Epithelial cell of esophagus (primary cell): ENCODE measurements around the gene GTF3C2.
"Not testable (repeated sequence)": the region's sequence is repeated elsewhere in the genome, so short reads cannot be mapped to it uniquely, and the experiment has no call there.

Experiments used
- DNase-seq: peaks from one replicate; pipeline ENCODE4 v3.0.0; 2010; ENCODE audit warnings: low read depth
- H3K4me3 ChIP-seq: 2 replicates; pipeline ENCODE4 v1.5.1; 2011; ENCODE audit warnings: mild to moderate bottlenecking, low read length, control low read depth
- TF ChIP-seq, protein P1 (sequence below): IDR thresholded peaks from 2 replicates; pipeline ENCODE4 v1.5.1; 2011; ENCODE audit warnings: low read depth, mild to moderate bottlenecking, low read length, control low read depth, inconsistent platforms; ENCODE audit not compliant: insufficient read depth; ENCODE audit errors: missing control alignments

Gene GTF3C2

DNA sequence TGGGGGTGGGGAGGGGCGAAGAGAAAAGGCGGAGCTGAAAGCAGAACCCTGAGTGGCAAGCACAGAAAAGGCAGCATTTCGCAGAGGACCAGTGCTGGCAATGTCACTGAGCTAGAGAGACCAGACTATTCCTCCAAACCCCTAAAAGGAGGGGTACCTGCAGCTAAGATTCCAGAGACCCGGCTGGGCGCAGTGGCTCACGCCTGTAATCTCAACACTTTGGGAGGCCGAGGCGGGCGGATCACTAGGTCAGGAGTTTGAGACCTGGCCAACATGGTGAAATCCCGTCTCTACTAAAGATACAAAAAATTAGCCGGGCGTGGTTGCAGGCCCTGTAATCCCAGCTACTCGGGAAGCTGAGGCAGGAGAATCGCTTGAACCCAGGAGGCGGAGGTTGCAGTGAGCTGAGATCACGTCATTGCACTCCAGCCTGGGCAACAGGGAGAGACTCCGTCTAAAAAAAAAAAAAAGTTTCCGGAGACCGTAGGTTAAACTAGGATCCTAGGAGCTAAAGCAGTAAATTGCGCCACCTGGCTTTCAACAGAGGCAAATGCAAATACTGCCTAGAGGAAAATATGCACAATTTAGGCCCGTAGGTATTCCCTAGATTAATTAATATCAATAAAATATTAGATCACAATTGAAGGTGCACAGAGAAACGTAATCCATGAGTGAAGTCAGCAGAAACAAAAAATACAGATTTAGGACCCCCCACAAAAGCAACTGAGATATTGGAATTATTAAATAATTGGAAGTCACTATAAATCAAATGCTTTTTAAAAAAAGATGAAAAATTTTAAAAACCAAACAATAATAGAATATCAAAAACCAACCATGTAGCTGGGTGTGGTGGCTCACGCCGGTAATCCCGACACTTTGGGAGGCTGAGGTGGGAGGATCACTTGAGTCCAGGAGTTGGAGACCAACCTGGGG lies 53.2 kb downstream of the GTF3C2 start:
- peak; percentile 75 for DNase-seq
- H3K4me3 ChIP-seq = no peak overlapping the region
- TF ChIP-seq, protein P1, sequence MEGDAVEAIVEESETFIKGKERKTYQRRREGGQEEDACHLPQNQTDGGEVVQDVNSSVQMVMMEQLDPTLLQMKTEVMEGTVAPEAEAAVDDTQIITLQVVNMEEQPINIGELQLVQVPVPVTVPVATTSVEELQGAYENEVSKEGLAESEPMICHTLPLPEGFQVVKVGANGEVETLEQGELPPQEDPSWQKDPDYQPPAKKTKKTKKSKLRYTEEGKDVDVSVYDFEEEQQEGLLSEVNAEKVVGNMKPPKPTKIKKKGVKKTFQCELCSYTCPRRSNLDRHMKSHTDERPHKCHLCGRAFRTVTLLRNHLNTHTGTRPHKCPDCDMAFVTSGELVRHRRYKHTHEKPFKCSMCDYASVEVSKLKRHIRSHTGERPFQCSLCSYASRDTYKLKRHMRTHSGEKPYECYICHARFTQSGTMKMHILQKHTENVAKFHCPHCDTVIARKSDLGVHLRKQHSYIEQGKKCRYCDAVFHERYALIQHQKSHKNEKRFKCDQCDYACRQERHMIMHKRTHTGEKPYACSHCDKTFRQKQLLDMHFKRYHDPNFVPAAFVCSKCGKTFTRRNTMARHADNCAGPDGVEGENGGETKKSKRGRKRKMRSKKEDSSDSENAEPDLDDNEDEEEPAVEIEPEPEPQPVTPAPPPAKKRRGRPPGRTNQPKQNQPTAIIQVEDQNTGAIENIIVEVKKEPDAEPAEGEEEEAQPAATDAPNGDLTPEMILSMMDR = peak; percentile 88

DNA sequence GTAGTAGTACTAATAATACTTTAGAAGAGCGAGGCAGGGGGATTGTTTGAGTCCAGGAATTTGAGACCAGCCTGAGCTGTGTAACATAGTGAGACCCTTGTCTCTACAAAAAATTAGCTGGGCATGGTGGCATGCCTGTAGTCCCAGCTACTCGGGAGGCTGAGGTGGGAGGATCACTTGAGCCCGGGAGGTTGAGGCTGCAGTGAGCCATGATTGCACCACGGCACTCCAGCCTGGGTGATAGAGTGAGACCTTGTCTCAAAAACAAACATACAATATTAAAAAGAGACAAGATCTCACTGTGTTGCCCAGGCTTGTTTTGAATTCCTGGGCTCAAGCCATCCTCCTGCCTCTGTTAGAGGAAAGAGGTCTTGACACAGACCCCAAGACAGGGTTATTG lies 56.0 kb downstream of the GTF3C2 start:
- not testable (repeated sequence) for DNase-seq, H3K4me3 ChIP-seq

DNA sequence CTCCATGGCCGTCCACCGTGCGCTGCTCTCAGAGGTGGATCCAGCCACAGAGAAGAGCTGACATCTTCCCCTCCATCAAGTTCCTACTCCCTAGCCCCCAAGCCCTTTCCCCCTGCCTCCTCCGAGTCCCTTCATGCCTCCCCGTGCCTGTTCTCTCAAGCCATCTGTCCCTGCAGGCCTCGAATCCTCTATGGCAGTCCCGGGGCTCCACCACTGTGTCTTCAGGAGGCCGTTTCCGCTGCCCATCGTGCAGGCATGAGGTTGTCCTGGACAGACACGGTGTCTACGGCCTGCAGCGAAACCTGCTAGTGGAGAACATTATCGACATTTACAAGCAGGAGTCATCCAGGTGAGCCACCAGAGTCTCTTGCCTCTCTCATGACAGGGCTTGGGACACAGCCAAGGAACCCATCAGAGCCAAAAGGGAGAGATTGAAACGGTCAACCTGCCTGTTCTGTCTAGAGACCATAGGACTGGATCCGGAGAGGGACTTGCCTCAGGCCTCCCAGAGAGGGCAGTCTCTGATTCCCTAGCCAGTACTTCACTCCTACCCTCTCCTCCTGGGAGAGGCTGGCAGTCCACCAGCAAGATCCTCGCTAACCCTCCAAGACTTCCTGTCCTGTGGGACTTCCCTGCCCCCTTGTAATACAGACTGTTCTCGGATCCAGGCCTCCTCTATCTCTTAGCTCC lies 58.0 kb downstream of the GTF3C2 start:
- no peak for DNase-seq
- no peak overlapping the region for H3K4me3 ChIP-seq
- TF ChIP-seq, protein P1 = no peak

DNA sequence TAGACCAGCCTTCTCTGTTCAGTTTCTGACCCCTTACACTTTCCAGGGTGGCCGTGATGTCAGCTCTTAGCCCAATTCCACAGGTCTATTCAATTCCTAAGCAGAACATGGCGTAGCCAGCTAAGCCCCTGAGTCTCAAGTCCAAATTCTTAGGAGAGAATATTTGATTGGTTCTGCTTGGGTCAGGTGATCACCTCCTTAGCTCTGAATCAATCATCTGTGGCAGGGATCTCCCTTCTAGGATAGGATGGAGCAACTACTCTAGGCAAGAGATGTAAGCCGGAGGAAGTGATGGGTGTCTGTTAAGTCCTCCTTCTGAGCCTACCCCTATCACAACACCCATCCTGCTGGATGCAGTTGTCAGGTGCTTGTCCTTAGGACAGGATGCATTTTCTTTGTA lies 59.4 kb downstream of the GTF3C2 start:
- H3K4me3 ChIP-seq = no peak overlapping the region
- no peak for DNase-seq
- TF ChIP-seq, protein P1 = no peak

DNA sequence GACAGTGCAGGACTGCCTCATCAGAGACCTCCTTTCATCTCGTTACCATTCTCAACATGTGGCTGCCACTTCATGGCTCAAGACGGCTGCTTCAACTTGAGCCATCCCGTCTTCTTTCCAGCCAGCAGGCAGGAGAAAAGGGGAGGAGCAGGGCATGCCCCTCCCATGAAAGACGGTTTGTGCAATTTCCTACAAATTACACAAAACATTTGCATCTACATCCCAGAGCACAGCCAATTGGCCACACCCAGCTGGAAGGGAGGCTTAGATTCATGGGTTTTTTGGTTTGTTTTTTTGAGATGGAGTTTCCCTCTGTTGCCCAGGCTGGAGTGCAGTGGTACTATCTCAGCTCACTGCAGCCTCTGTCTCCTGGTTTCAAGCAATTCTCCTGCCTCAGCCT lies 60.1 kb downstream of the GTF3C2 start:
- H3K4me3 ChIP-seq = no peak overlapping the region
- TF ChIP-seq, protein P1 = no peak
- no peak for DNase-seq

DNA sequence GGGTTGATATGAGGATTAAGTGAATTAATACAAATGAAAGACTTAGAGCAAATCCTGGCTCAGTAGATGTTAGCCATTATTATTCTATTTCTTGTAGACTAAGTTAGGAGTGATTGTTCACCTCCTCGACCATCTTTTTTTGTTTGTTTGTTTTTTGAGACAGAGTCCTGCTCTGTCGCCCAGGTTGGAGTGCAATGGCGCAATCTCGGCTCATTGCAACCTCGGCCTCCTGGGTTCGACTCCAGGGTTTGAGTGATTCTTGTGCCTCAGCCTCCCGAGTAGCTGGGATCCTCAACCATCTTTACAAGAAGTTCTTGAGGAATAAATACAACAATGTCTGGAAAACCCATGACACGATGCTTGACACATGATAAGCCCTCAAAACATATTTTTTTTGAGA lies 61.6 kb downstream of the GTF3C2 start:
- TF ChIP-seq, protein P1 = no peak
- H3K4me3 ChIP-seq = no peak overlapping the region
- DNase-seq = no peak

DNA sequence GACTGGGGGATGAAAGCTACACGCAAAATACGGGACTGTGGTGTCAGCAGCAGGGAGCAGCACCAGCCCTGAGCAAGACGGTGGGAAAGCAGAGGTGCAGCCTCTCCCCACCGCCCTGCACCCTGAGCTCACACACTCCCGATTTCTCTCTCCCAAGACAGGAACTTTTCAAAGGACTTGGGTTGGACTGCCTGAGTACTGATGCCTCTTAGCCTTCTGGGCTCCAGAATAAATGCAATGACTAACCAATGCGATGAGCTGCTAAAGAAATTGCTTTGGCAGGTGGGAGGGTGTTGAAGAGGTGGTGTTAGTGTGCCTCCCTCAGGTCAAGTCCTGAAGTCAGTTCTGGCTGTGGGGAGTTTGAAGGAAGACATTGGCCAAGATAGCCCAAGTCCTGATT lies 64.7 kb downstream of the GTF3C2 start:
- H3K4me3 ChIP-seq = no peak overlapping the region
- TF ChIP-seq, protein P1 = no peak
- DNase-seq = peak; percentile 36
